GM19351 (cell line): Measurements from ENCODE around the gene CFAP65.

Experiments used
- ATAC-seq: cut with Tn5 transposase; IDR thresholded peaks from one replicate; pipeline ENCODE4 v1.9.1; 2021; ENCODE audit warnings: mild to moderate bottlenecking, moderate library complexity; ENCODE audit not compliant: unreplicated experiment

Gene CFAP65

DNA sequence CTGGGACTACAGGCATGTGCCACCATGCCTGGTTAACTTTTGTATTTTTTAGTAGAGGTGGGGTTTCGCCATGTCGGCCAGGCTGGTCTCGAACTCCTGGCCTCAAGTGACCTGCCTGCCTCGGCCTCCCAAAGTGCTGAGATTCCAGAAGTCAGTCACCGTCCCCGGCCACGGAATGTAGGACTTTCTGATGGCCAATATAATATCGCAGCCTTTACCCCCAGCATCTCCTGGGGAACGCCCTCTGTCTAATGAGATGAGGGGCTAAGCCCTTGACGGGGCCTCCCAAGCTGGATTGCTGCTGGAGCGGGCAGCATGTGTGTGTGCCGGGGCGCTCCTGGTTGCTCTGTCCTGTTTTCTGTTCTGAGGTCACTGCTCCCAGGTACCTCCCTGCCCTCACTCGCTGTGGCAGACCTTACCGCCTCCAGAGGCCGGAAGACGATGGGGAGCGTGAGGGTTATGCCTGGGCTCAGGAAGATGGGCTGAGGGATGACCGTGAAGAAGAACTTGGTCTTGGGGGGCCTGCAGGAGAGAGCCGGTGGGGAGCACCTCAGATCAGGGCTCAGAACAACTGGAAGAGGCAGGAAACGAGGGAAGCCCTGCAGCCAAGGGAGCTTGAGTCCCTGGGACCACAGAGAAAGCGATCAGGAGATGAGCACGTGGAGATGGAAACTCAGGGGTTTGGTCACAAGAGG lies 9.1 kb downstream of the CFAP65 start:
- no peak for ATAC-seq

DNA sequence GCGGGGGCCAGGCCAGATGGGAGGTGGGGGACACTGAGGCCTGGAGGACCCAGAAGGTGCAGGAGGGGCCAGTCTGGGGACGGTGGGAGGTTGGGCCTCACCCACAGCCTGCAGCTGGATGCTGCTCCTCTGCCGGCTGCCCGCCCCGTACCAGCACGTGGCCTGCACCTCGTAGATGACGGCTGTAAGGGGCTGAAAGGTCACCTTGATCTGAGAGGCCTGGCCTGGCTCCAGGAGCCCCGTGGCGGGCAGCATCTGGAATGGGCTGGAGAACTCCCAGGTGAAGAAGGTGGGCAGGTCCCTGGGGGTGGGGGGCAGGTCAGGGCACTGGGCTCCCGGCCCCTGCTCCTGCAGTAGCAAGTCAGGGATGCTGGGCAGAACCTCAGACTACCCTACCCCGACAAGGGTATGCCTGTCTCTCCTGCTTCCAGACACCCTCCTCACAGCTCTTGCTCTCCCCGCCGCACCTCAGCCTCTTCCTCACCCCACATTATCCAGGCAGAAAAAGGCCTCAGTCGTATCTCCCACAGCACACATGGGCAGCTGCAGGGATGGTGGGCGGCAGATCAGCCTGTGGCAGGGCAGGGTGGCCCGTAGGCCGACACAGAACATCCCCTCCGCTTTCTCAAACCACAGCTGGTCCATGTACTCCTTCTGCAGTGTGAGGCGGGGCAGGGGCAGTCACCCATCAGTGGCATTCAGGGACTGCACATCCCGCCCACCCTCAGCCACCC lies 10.1 kb downstream of the CFAP65 start:
- no peak for ATAC-seq

DNA sequence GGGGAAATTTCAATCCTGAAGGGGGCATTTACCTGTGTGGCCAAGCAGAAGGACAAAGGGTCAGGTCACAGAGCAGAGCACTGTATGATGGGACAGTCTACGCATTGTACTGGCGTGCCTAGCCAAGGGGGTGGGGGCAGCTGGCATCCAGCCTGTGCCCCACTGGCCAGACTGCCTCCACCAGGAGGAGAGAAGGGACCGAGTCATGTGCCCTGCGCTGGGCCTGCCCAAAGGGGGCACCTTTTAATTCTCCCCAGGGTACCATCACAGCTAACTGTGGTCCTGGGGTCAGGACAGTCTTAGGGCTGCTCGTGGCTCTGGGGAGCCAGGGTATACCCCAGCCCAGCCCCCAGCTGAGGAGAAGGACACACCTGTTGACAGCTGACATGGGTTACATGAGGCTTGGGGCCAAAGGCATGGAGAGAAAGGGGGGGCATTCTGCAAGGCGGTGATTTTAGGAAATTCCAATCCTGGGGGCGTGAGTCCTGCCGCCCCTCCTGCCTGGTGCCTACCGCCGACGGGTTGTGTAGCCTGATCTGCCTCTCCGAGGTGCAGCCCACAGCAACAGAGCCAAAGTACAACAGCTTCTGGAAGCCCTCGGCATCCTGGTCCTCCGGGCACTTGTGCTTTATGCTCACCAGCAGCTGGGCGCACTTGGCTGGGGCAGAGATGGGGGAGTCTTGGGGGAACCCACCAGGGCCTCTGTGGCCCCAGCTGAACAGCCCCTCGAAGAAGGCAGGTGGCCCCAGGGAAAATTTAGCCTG lies 11.0 kb downstream of the CFAP65 start:
- ATAC-seq, result no peak

DNA sequence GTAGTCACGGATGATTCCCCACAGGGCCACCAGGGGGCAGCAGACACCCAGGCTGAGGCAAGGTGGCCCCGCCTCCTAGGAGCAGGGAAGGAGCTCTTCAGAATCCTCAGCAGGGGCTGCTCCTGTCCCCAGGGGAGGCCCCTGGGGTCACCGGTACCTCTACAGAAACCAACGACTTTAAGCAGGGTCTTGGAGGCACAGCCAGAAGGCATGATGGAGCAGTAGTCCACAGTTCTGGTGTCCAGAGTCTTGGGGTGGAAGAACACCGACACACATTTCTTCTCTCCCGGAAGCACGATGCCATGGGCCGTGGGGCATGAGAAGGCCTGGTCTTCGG lies 11.5 kb downstream of the CFAP65 start:
- peak; percentile 67 for ATAC-seq

DNA sequence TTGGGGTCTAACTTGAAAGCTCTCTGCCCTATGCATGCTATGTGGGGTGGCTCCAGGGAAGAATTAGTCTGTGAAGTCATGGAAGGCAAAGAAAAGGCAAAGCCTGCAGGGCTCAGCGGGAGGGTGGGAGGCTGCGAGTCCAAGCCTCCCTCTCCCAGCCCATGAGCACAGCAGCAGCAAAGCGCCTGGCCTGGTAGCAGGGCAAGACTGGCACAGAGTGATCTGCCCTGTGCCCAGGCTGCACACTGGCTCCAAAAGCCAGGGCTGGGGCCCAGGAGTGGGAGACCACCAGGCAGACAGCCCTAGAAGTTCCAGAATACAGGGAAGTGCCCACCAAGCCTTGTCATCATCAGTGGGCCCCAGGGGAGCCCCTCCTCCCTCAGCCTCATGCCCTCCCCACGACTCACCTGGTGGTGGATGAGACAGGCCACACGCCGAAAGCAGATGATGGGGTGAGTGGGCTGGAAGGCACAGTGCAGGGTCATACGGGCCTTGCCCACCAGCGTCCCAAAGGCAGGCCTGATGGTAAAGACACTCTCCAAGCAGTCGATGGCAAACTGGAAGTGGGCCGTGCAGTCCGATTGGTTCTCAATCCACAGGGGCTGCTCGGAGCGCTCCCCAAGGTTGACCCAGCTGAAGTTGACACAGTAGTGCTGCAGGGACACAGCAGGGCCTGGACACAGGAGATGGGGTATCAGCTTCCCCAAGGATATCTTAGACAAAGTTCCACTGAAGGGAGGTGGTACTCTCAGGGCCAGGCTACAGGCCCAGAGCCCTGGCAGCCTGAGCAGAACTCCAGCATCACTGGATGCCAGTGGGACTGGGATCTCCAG lies 12.1 kb downstream of the CFAP65 start:
- no peak for ATAC-seq

DNA sequence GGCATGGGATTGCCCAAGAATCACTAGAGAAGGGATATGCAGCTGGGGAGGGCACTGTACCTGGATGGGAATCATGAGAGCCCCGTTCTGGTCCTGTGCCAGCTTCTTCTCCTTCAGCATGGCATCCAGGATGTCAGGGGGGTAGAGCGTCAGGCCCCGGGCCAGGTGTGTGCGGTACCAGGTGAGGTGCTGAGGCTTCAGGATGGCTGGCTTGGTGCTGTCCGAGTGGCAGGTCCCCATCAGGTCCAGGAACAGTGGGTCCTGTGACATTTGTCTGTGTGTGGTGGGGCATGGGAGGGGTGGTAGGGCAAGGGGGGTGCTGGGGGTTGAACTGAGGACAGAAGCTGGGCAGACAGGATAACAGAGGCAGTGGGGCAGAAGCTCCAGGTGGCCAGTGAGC lies 13.2 kb downstream of the CFAP65 start:
- ATAC-seq, result no peak

DNA sequence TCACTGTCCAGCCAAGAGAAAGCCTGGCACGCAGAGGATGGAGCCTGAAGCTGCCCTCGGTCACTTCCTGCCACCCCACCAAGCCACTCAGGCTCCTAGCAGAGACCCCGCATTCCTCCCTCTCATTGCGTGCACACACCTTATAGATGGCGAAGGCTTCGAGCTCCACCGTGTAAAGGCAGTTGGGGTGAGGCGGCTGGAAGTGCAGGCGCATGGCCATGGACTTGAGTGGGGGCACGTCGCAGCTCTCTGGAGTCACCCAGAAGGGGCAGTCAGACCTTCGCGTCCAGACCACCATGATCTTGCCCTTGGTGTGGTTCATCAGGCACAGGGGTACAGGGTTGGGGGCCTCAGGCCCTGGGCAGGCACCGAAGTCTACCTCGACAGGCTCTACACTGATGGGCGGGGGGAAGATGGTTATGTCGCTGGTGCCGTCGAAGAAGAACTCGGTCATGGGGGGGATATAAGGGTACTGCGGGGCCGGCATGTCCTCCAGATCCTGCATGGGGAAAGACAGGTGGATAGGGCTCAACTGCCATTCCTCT lies 13.7 kb downstream of the CFAP65 start:
- ATAC-seq, result no peak

DNA sequence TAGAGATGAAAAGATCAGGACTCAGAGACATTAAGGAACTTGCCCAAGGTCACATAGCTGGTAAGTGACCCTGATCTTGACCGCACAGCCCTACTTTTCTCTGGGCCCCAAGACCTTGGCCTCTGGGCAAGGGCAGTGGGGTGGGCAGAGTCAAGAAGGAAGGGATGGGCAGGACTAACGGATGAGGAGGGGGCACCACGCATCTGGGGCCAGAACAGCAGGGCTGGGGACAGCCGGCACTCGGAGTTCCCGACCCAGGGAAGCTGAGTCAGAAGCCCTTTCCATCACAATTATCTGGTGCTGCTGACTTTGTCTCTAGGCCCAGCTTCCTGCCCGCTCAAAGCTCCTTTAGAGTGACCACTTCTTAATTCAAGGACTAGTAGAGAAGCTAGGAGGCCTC lies 14.4 kb downstream of the CFAP65 start:
- no peak for ATAC-seq

DNA sequence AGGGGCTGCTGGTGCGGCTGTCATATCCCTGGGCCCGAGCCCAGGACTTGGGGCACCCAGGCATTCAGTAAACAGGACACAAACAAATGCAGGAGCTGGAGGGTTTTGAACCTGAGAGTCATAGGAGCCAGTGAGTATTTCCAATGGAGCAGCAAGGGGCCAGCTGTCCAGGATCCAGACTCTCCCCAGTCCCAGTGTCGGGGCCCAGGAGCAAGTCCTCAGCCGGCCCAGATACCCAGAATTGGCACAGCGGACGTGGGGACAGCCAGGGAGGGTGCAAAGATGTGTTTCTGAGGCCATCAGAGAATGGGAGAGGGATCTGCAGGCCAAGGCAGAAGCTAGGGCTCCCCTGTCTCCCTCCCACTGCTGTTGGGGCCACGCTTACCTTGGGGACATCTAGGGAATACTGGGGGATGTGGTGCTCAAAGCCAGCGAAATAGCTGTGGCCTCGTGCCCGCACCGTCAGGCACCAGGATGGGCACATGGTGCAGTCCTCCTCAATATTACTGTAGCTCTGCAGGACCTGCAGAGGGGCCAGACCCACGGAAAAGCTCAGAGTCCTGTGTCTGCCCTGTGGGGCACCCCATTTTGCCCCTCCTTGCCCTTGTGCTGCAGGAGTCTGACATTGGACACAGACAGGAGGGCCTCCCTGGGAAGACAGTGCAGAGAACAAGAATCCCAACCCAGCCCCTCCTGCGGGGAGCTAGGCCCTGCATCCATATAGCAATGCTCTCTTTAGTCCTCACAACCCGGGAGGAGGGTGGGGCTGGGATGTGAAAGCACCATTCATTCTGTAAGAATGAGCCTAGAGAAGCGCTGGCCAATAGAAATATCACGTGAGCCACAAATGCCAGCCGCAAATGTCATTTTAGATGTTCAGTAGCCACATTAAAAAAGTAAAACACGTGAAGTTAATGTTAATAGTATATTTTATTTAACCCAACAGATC lies 15.4 kb downstream of the CFAP65 start:
- no peak for ATAC-seq

DNA sequence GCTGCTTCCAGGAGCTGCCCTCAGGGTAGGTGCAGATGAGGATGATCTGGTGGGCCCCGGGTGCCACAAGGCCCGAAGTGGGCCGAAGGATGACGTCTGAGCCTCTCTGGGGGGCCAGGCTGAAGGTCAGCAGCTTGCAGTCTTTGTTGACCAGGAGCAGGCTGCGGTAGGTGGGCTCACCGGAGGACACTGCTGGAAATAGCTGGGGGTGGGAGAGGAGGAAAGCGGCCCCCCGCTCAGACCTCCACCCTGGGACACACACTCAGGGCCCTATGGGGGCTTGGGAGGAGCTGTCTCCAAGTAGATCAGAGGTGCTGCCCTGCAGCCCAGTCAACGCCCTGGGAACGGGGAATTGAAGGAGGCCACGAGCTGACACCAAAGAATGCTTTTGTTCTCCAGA lies 17.3 kb downstream of the CFAP65 start:
- no peak for ATAC-seq

DNA sequence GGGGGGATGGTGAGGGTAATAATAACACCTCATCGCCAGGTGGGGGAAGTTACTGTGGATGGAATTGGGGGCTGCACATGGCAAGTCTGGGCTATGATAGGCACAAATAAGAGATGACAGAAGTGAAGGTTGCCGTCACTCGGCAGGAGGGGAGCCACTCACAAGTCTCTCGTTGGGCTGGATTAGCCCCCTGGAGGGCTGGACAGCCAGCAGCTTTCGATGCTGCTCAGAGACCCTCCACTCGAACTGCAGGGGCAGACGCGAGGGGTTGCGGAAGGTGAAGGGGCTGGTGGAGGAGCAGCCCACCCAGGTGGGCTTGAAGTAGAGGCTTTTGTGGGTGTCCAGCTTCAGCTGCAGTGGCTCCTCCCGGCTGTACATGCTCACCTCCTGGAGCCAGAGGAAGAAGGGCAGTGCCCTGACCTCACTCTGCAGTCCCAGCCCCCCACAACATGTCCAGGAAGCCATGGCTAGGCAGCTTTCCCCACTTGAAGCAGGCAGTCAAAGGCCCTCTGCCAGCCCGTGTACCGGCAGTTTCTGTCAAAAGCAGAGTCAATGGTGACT lies 18.2 kb downstream of the CFAP65 start:
- no peak for ATAC-seq

DNA sequence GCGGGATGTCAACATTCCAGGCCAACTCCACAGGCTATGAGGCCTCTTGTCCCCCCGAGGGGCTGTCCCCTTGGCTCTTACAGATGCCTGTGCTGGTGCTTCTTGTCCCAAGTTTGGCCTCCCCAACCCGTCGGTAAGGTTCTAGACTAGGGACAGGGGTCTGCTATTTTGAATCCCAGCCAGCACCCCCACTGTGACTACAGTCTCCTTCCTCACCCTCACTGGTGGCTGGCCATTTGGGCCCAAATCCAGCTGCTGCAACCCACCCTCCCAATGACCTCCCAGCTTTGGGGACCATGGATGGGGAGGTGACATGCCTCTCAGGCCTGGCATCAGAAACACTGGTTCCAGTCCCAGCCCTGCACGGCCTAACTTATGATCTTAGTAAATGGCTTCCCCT lies 18.7 kb downstream of the CFAP65 start:
- no peak for ATAC-seq

DNA sequence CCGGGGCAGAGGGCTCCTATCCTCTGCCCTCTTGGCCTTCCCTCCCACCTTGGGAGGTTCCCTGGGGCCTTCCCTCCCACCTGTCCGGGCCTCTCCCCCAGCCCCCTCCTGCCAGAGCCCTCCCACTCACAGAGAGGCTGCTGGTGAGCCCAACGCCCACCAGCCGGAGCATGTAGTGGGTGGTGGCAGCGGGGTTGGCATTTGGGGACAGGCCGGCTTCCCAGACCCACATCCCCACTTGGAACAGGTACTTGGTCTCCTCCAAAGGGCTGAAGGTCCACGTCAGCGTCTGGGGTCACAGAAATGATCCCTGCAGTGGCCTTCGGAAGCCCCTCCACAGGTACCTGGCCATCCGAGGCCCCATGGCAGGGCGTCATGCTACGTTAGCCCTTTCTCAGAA lies 19.3 kb downstream of the CFAP65 start:
- ATAC-seq, result no peak

DNA sequence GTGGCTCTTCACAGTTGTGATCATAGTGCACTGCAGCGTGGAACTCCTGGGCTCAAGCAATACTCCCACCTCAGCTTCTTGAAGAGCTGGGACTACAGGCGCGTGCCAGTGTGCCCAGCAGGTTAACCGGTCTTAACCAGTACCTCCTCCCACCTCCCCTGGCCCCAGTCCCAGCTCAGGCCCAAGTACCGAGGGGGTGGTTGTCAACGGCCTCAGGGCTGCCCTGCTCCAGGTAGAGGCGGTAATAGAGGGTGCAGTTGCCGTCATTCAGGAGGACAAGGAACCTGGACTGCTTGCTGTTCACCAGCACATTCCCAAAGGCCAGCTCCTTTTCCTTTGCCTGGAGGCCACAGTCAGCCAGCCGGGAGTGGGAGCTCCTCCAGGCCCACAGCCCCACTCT lies 19.7 kb downstream of the CFAP65 start:
- ATAC-seq, result no peak

DNA sequence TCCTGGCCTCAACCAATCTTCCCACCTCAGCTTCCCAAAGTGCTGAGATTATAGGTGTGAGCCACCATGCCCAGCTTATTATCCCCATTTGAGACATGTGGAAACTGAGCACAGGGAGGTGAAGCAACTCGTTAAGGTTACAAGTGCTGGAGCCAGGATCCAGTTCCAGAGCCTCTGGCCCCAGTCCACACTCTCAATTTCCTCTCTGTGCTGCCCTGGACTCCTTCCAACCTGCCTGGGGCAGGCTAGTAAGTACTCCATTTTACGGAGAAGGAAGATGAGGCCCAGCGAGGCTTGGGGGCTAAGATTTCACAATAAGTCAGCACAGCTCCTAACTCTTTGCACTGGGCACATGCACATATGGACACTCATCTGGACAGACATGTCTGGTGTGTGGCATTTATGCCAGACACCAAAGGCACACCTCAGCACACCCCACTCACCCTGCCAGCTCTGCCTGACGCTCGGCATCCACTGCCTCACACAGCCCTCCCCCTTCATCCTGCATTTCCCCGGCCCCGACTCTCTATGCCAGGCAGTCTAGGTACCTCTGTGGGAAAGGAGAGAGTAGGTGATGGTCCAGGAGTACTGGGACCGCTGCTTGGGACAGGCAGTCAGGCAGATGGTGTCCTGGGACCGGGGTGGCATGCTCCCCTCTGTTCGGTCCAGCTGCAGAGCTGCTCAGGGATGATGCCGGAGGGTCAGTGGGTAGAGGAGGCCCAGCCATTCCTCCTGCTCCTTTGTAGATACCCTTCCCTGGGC lies 20.5 kb downstream of the CFAP65 start:
- ATAC-seq, result no peak

DNA sequence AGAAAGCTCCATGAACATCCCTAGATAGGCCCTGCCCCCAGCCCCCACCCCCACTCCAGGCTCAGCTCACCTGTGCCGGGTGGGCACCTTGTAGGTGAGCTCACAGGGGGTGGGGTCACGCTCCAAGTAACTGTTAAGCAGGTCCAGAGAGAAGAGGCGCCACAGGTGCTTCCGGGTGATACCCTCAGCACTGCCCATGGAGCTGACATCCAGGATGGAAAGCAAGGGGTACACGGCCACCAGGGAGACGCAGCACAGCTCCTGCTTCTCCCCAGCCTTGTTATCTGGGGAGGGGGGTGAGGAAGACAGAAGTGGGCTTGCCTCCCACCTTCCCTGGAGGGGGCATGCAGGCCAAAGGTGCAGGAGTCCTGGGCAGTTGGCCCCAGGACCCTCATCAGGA lies 21.9 kb downstream of the CFAP65 start:
- no peak for ATAC-seq

DNA sequence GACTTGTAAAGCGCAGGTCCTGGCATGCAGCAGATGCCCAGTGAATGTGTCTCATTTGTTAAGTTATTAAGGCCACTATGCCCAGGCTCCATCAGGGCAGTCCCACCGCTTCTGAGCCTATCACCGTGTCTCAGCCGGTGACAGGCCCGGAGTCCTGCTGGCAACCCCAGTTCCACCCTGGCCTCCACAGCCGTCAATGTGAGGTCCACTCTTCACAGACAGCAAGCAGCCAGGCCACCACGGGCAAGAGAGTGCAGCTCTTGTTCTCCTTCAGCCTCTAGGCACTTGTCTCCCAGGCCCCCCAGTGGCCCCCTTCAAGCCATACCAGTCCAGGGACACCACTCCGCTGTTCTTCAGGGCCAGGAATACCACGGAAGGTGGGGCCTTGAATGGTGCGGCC lies 22.6 kb downstream of the CFAP65 start:
- no peak for ATAC-seq

DNA sequence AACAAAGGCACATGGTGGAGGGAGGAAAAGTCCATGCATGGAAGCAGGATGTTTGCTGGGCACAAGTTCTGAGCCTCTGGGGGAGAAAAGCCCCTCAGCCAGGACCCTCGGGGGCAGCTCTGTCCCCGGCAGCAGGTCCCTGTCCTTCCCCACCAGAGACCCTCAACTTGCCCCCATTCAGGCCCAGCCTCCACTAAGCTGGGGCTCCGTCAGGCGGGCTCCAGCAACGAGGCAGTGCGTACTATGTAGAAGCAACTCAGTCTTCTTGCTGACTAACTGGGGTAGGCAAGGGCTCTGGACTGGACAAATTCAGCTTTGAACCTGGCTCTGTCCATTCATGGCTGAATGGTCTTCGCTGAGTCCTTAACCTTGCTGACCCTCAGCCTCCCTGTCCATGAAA lies 23.0 kb downstream of the CFAP65 start:
- ATAC-seq, result no peak
